GM19035 (cell line): ENCODE data around the gene EME2.

Experiments
- ATAC-seq: cut with Tn5 transposase; IDR thresholded peaks from one replicate; pipeline ENCODE4 v1.9.1; 2021; ENCODE audit not compliant: unreplicated experiment

EME2 gene

DNA sequence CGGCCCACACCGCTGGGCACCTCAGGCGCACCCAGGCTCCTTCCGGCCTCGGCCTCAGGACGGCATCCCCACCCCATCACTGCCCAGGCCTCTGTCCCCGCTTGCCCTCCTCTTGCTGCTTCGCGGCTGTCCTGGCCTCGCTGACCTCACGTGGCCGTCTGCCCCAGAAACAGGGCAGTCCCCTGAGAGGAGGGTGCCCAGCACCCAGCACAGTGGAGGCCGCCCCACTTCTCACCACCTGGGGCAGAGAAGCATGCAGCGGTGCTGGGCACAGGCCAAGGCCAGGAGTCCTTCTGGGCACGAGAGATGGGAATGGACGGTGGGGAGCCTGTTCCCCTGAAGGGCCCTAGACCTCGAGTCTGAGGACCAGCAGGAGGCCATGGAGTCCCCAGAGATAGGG, 45.1 kb downstream of the EME2 start:
- no peak for ATAC-seq

DNA sequence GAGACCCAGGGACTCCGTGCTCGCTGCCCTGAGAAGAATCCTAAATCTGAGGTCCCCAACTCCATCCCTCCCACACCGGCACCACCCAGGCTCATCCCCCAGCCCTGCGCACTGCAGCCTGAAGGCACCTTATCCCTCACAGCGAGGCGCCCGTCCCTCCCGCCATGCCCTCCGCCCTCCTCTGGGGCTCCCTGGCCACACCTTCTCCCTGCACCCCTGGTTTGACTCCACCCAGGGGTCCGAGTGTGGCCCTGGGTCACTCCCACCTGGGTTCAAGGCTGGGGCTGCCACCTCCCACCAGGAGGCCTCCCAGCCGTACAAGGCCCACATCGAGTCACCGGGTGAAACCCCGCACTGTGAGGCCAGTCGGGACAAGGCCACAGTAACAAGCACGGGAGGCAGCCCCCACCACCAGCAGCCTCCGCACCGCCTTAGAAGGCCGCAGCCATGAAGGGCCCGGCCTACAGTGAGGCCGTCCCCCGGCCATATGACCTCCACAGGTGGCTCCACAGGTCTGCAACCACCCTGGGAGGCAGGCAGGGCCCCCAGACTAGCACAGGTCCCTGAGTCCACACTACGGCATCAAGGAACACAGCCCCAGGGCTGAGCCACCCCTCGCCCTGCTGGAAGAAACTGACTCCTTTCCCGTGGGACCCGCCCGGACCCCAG, 45.7 kb downstream of the EME2 start:
- no peak for ATAC-seq

DNA sequence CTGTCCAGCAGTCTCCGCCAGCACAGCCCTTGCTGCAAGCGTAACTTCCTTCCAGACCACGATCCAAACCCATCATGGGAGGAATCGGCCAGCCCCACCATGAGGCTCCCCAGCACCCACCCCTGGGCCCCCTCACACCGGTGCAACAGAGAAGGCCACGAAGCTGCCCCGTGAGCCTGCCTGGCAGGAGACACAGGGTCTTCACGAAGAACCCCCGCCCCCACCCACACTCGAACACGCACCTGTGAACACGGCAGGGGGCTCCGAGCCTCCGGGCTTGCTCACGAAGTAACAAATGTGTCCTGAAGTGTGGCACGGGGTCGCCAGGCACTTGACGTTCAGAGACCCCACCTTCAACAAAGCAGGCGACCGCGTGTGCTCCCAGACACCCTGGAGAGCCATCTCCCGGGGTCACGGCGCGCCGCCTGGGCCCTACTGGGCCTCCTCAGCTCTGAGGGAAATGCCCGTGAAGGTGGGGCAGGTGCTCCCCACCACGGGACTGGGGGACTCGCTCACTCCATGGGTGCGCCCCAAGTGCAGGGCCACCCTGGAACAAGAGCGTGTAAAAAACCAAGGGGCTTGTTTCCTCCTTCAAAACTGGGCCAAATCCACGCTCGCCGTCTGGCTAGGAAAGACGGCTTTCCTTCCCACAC, 46.4 kb downstream of the EME2 start:
- ATAC-seq, result no peak

DNA sequence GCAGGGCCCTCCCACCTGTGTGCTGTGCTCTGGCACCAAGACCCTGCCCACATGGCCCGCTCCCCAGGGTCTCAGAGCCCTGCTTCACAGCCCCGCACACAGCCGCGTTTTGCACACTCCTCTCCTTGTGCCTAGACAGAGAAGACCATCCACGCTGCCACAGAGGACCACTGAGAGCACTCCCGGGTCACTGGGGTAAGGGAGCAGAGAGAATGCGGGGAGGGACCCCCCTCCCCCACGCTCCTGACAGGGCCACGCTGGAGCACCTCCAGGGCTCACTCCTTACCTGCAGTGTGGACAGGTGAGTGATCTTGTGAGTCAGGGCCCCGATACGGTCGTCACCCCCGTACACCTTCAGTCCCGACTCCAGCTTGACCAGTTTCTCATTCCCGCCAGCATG, 47.0 kb downstream of the EME2 start:
- ATAC-seq, result no peak

DNA sequence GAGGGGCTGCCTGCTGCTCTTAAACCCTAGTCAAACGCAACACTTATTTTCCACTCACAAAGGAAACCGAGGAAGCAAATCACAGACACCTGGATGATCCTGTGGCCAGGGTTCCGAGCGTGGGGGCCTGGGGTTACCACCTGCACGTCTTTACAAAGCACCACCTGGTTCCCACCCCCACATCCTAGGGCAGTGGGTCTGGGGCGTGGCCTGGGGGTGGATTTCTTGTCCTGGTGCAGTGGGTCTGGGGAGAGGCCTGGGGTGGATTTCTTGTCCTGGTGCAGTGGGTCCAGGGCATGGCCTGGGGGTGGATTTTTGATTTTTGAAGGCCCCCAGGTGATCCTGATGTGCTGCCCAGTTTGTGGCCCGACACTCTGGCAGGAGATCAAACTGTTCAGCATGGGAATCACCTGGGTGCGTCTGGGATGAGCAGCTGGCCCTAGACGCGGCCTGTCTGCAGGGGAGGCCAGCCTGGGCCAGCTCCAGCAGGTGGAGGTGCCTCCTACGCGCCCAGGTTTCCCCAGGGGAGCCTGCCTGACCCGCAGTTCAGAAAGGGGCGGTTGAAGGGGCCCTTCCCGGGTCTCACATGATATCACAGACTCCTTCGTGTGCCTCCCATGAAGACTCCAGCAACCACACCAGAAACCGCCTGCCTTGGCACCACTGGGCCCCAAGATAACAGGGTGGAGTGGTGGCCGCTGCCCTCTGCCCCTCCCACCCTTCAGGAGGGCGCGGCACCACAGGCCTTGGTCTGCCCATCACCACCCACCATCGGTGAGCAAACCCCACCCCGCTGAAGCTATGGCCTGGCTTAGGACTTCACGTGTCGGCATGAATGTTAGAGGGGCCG, 47.7 kb downstream of the EME2 start:
- ATAC-seq, result no peak

DNA sequence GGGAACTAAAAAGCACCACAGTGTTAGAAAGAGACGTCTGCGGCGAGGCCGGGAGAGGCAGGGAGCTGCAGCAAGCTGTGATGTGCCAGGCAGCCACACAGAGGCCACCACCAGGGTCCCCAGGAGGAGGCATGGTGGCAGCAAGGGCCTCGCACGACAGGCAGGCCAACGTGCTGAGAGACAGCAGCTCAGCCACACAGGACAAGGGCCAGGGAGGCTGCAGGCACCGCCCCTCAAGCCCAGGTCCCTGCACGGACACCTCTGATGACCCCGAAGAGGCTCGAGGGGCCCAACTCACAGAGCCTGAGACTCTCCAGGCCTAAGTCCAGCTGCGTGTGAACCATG, 48.3 kb downstream of the EME2 start:
- ATAC-seq, result no peak

DNA sequence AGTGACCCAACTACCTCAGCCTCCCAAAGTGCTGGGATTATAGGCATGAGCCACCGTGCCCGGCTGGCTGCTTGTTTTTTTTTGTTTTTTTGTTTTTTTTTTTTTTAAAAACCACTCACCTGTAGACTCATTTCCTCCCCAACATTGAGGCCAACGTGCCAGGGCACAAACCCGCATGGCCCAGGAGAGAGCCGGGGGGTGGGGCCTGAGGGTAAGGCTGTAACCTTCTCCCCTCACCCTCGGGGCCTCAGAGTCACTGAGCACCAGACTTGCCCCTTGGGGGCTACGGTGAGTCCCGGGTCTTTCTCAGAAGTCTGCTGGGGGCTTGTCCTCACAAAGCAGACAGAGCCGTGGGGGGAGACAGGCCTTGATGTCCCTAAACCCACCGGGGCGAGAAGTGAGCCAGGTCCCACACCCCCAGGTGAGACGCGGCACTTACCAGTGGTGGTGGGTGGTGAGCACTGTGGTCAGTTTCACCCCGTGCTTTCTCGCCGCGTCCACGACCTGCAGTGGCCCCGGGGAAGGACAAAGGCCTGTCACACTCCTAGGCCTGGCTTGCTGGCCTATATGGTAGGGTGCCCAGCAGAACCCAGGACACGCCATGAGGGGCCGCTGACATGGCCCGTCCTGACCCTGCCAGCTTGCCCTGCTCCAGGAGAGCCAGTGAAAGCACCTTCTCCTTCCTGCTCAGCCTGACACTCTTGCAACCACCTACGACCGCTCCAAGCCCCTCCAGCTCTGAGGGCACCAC, 49.4 kb downstream of the EME2 start:
- ATAC-seq, result no peak

DNA sequence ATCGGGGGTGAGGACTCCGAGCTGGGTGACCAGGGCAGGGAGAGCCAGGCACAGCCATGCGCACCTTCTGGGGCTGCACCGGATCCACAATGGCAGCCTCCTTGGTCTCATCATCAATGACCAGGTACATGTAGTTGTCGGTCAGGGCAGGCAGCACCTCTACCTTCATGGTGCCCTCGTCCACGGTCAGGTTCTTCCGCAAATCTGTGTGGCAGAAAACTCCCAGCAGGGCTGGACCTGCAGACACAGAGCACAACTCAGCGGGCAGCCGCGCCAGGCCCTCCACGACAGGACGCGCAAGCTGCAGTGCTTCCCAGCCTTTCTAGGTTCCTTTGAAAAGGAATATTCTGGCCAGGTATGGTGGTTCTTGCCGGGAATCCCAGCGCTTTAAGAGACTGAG, 50.2 kb downstream of the EME2 start:
- no peak for ATAC-seq

DNA sequence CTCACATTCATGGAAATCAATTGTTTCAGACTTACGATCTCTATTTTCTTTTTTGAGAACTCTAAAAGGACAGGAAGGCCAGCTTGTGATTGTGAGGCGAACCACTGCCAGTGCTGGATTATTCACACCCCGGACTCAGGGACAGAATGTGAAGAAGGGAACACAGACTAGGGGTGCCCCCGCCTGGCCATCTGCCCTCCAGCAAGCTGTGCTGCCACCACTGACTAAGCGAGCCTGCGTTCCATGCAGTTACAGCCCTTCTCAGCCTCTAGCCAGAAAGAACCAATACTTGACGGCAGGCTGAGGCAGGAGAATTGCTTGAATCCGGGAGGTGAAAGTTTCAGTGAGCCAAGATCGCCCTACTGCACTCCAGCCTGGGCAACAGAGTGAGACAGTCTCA, 51.2 kb downstream of the EME2 start:
- no peak for ATAC-seq

DNA sequence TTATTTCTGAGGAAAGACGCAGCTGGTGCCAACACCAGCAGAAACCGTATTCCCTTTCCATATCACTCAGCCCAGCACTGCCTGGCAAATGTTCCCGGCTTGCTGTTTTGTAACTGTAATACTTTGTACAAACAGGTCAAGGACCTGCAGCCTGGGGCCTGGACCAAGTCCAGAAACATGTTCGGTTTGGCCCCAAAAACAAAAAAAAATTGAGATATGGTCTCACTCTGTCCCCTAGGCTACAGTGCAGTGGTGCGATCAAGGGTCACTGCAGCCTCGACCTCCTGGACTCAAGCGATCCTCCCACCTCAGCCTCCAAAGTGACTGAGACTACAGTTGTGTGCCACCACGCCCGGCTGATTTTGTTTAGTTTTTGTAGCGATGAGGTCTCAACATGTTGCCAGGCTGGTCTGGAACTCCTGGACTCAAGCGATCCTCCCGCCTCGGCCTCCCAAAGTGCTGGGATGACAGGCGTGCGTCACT, 52.8 kb downstream of the EME2 start:
- no peak for ATAC-seq
